GM18499 (cell line): ENCODE results near the gene DISP3.

ENCODE experiments used
- ATAC-seq: cut with Tn5 transposase; IDR thresholded peaks from one replicate; pipeline ENCODE4 v1.9.1; 2021; ENCODE audit warnings: moderate number of reproducible peaks; ENCODE audit not compliant: insufficient read depth, unreplicated experiment

The DISP3 gene

GRCh38 chr1:11458811-11459275, 20.1 kb upstream of the DISP3 start:
- no peak for ATAC-seq

GRCh38 chr1:11461531-11462137, 17.3 kb upstream of the DISP3 start:
- ATAC-seq, result no peak

GRCh38 chr1:11462224-11462923, 16.6 kb upstream of the DISP3 start:
- ATAC-seq, result no peak

GRCh38 chr1:11463177-11463576, 15.8 kb upstream of the DISP3 start:
- no peak for ATAC-seq

- ATAC-seq, result no peak
Measured at GRCh38 chr1:11465307-11465706, 13.6 kb upstream of the DISP3 start.

GRCh38 chr1:11466416-11466815, 12.5 kb upstream of the DISP3 start:
- no peak for ATAC-seq

GRCh38 chr1:11468878-11469277, 10.1 kb upstream of the DISP3 start:
- ATAC-seq, result no peak

GRCh38 chr1:11470912-11471311, 8.0 kb upstream of the DISP3 start:
- no peak for ATAC-seq

- no peak for ATAC-seq
Measured at GRCh38 chr1:11471473-11471872, 7.5 kb upstream of the DISP3 start.

- no peak for ATAC-seq
Measured at GRCh38 chr1:11472284-11472683, 6.7 kb upstream of the DISP3 start.

- ATAC-seq, result no peak
Measured at GRCh38 chr1:11472741-11473140, 6.2 kb upstream of the DISP3 start.

- ATAC-seq, result no peak
Measured at GRCh38 chr1:11473491-11474034, 5.4 kb upstream of the DISP3 start.

- no peak for ATAC-seq
Measured at GRCh38 chr1:11474826-11475225, 4.1 kb upstream of the DISP3 start.

- no peak for ATAC-seq
Measured at GRCh38 chr1:11475748-11476147, 3.2 kb upstream of the DISP3 start.

- no peak for ATAC-seq
Measured at GRCh38 chr1:11479375-11479979, 522 bp downstream of the DISP3 start.

- ATAC-seq, result no peak
Measured at GRCh38 chr1:11481019-11481418, 2.1 kb downstream of the DISP3 start.

- ATAC-seq, result no peak
Measured at GRCh38 chr1:11482198-11482597, 3.2 kb downstream of the DISP3 start.

GRCh38 chr1:11482701-11483479, 3.9 kb downstream of the DISP3 start:
- ATAC-seq, result no peak

GRCh38 chr1:11483581-11484320, 4.8 kb downstream of the DISP3 start:
- no peak for ATAC-seq

- ATAC-seq, result no peak
Measured at GRCh38 chr1:11484321-11484655, 5.3 kb downstream of the DISP3 start.
